HCT116 (cell line): ENCODE measurements around the gene ITPR2. TPM values are rescaled to one million over a fixed set of nuclear protein-coding genes. Genes with fewer than 3 reads are reported as not detected.

Experiments
- ATAC-seq: fragments of 200-7000 bp; cut with Tn5 transposase; 2 replicates; pipeline ENCODE4 v1.9.1; 2020; ENCODE audit warnings: mild to moderate bottlenecking, moderate library complexity
- BruUV-seq: library from RNA; stranded (reverse); fragments of 400-500 nt; replicated peaks from 2 replicates; lab custom pipeline; 2021; lab: Mats Ljungman, UMichigan
- CTCF ChIA-PET: fragments of 300-600 bp; sonication (Branson Sonifier 250); formaldehyde crosslinking; loops from one replicate; lab custom pipeline; 2021; ENCODE audit warnings: antibody characterized with exemption; lab: Charles Lee
- POLR2A ChIA-PET: fragments of 300-600, 350-600 bp; sonication (Branson Sonifier 250); formaldehyde crosslinking; loops from one replicate; lab custom pipeline; 2021; ENCODE audit warnings: antibody characterized with exemption; lab: Charles Lee
- RAD21 ChIA-PET, 2 experiments: fragments of 300-600 bp; sonication (Branson Sonifier 250); formaldehyde crosslinking; loops; one replicate each; lab custom pipeline; 2023; ENCODE audit warnings: low total read pairs in 2 of 2; ENCODE audit not compliant: uncharacterized antibody in 2 of 2, unreplicated experiment in 2 of 2, low non-redundant PET in 1 of 2; lab: Charles Lee
- DNase-seq: peaks from one replicate; pipeline ENCODE4 v3.0.0-alpha.2; 2010; ENCODE audit warnings: low read depth, low spot score
- H2AFZ ChIP-seq: fragments of 200-600 bp; shearing (Covaris generic), sonication (generic); 2 replicates; pipeline ENCODE4 v1.6.1; 2017; ENCODE audit warnings: low read depth, mixed run types, mixed read lengths, antibody characterized with exemption, low read length; ENCODE audit not compliant: poor library complexity, severe bottlenecking
- H3K27ac ChIP-seq: 2 replicates; pipeline ENCODE4 v1.5.1; 2012; ENCODE audit warnings: low read depth, low read length
- H3K27me3 ChIP-seq: fragments of 200-600 bp; sonication (generic); 2 replicates; pipeline ENCODE4 v1.6.1; 2016; ENCODE audit warnings: mixed run types, low read length, mixed read lengths; ENCODE audit not compliant: insufficient read depth
- H3K36me3 ChIP-seq, 2 experiments: fragments of 200-500 bp in 1 of 2; fragments of 200-600 bp in 1 of 2; sonication (Bioruptor generic) in 1 of 2; sonication (generic) in 1 of 2; 2 replicates each; pipeline versions ENCODE4 v1.5.1 to v1.6.1; 2014 to 2016; ENCODE audit warnings: low read length in 2 of 2, inconsistent platforms in 1 of 2, mixed read lengths in 1 of 2, mixed run types in 1 of 2; ENCODE audit not compliant: insufficient read depth in 2 of 2, control insufficient read depth in 1 of 2
- H3K4me1 ChIP-seq, 2 experiments: fragments of 200-600 bp in 1 of 2; sonication (generic) in 1 of 2; 2 replicates each; pipeline versions ENCODE4 v1.5.1 to v1.6.1; 2012 to 2017; ENCODE audit warnings: low read length in 2 of 2, inconsistent platforms in 1 of 2, mild to moderate bottlenecking in 1 of 2, mixed read lengths in 1 of 2, mixed run types in 1 of 2, moderate library complexity in 1 of 2; ENCODE audit not compliant: insufficient read depth in 2 of 2, control insufficient read depth in 1 of 2
- H3K4me2 ChIP-seq: fragments of 200-600 bp; sonication (generic); 2 replicates; pipeline ENCODE4 v1.6.1; 2017; ENCODE audit warnings: mixed run types, low read length, mixed read lengths
- H3K4me3 ChIP-seq, 2 experiments: fragments of 200-600 bp in 1 of 2; sonication (generic) in 1 of 2; replicated peaks in 1 of 2; 2 replicates each; pipeline ENCODE4 v1.5.1; 2011 to 2016; ENCODE audit warnings: low read length in 2 of 2, control low read depth in 1 of 2, low read depth in 1 of 2, mild to moderate bottlenecking in 1 of 2, mixed read lengths in 1 of 2, mixed run types in 1 of 2
- H3K79me2 ChIP-seq: fragments of 200-600 bp; sonication (generic); 2 replicates; pipeline ENCODE4 v1.6.1; 2017; ENCODE audit warnings: mild to moderate bottlenecking, mixed run types, low read length, moderate library complexity, mixed read lengths; ENCODE audit not compliant: insufficient read depth
- H3K9ac ChIP-seq: fragments of 200-600 bp; sonication (generic); 2 replicates; pipeline ENCODE4 v1.6.1; 2016; ENCODE audit warnings: low read length, mixed read lengths
- H3K9me2 ChIP-seq: fragments of 200-600 bp; sonication (generic), shearing (Covaris generic); 2 replicates; pipeline ENCODE4 v1.6.1; 2017; ENCODE audit warnings: mixed run types, mild to moderate bottlenecking, moderate library complexity; ENCODE audit not compliant: insufficient read depth
- H3K9me3 ChIP-seq, 2 experiments: fragments of 200-500 bp in 1 of 2; fragments of 200-600 bp in 1 of 2; sonication (Bioruptor generic) in 1 of 2; sonication (generic) in 1 of 2; 2 replicates each; pipeline ENCODE4 v1.6.1; 2014 to 2017; ENCODE audit warnings: low read length in 2 of 2, mixed read lengths in 2 of 2, inconsistent platforms in 1 of 2, low read depth in 1 of 2, mild to moderate bottlenecking in 1 of 2, mixed run types in 1 of 2, moderate library complexity in 1 of 2; ENCODE audit not compliant: control insufficient read depth in 1 of 2, insufficient read depth in 1 of 2
- H4K20me1 ChIP-seq: fragments of 200-600 bp; sonication (generic), shearing (Covaris generic); 2 replicates; pipeline ENCODE4 v1.6.1; 2017; ENCODE audit warnings: mixed run types, mild to moderate bottlenecking, moderate library complexity; ENCODE audit not compliant: insufficient read depth
- CBX3 ChIP-seq: IDR thresholded peaks from 2 replicates; pipeline ENCODE4 v1.6.1; 2012; ENCODE audit warnings: low read depth
- CEBPB ChIP-seq: IDR thresholded peaks from 2 replicates; pipeline ENCODE4 v1.6.1; 2012; ENCODE audit warnings: low read depth
- CTCF ChIP-seq, 3 experiments: fragments of 200-600 bp in 1 of 3; sonication (generic) in 1 of 3; IDR thresholded peaks in 2 of 3; conservative IDR thresholded peaks in 1 of 3; 2 replicates each; pipeline ENCODE4 v1.5.1; 2012 to 2017; ENCODE audit warnings: low read depth in 2 of 3, low read length in 2 of 3, antibody characterized with exemption in 1 of 3, borderline replicate concordance in 1 of 3, control low read depth in 1 of 3, mild to moderate bottlenecking in 1 of 3, mixed read lengths in 1 of 3, mixed run types in 1 of 3, moderate library complexity in 1 of 3; ENCODE audit not compliant: insufficient read depth in 1 of 3
- JUND ChIP-seq: IDR thresholded peaks from 2 replicates; pipeline ENCODE4 v1.6.1; 2012
- MAX ChIP-seq: IDR thresholded peaks from 2 replicates; pipeline ENCODE4 v1.6.1; 2012
- POLR2AphosphoS5 ChIP-seq: IDR thresholded peaks from 2 replicates; pipeline ENCODE4 v1.6.1; 2011; ENCODE audit warnings: mild to moderate bottlenecking, low read depth, low read length, moderate library complexity
- SIN3A ChIP-seq: IDR thresholded peaks from 2 replicates; pipeline ENCODE4 v1.6.1; 2012; ENCODE audit warnings: low read depth
- SP1 ChIP-seq: IDR thresholded peaks from 2 replicates; pipeline ENCODE4 v1.6.1; 2012; ENCODE audit warnings: low read depth
- TCF7L2 ChIP-seq: IDR thresholded peaks from 2 replicates; pipeline ENCODE4 v1.7.0; 2011; ENCODE audit warnings: borderline replicate concordance, inconsistent platforms; ENCODE audit not compliant: insufficient read depth, insufficient read length; ENCODE audit errors: extremely low read depth
- ZBTB33 ChIP-seq: IDR thresholded peaks from 2 replicates; pipeline ENCODE4 v1.6.1; 2011; ENCODE audit warnings: mild to moderate bottlenecking, low read length, moderate library complexity; ENCODE audit not compliant: insufficient replicate concordance; ENCODE audit errors: extremely low read depth
- intact Hi-C: fragments of 100-400 bp; cut with micrococcal nuclease; formaldehyde crosslinking; loops from 2 replicates; pipeline ENCODE4 v1.10.0; 2022
- total RNA-seq: library from RNA; stranded (reverse); gene quantifications from one replicate; pipeline ENCODE4 v1.2.1, GENCODE V29; 2021; ENCODE audit not compliant: unreplicated experiment

Gene ITPR2
- total RNA-seq, 1 experiment from 2014 or later = 6.5 TPM

GRCh38 chr12:26803552-26803951, 29.4 kb downstream of the ITPR2 start:
- Histone ChIP-seq H3K9me3 (no peaks in the 10 kb centered on the region), H3K4me1 (peaks cover 8 to 11% of the 10 kb centered on the region in 2 experiments; a peak in 3 of 4 replicates), H3K79me2 (no peaks in the 10 kb centered on the region), H3K27me3 (no peaks in the 10 kb centered on the region), H2AFZ (no peak overlapping the region), H3K27ac (no peak overlapping the region)
- RAD21 ChIA-PET = no interaction called here
- POLR2A ChIA-PET = no interaction called here
- no peak for DNase-seq
- TF ChIP-seq POLR2AphosphoS5 (no peak), CBX3 (no peak), JUND (0 out of 2 replicates have a peak, but pooled peaks have one; percentile 4), SIN3A (no peak)
- TF ChIP-seq, all 23 proteins: peak for 1
- Histone ChIP-seq H3K36me3 (no peaks in the 10 kb centered on the region), H3K9me2 (0 out of 2 replicates have a peak, but pooled peaks cover 5% of the 10 kb centered on the region), H3K9ac (no peak overlapping the region), H4K20me1 (no peaks in the 10 kb centered on the region), H3K4me2 (0 out of 2 replicates have a peak overlapping the region, but pooled peaks have one; percentile 11), H3K4me3 (no peak overlapping the region)
- no peak for ATAC-seq
- CTCF ChIA-PET = interaction anchor here (1.6 kb wide), 1 partner anchor 82 kb away, joined by 3 read pairs; no protein-coding TSS in a partner anchor
- no TSS peak for BruUV-seq
- intact Hi-C loops = no loop called here

GRCh38 chr12:26801486-26801885, 31.5 kb downstream of the ITPR2 start:
- BruUV-seq = no TSS peak
- H3K27ac ChIP-seq = no peak overlapping the region
- POLR2A ChIA-PET = no interaction called here
- H3K4me2 ChIP-seq = no peak overlapping the region
- H3K9me3 ChIP-seq = no peaks in the 10 kb centered on the region
- H3K36me3 ChIP-seq = no peaks in the 10 kb centered on the region
- intact Hi-C loops = no loop called here
- ATAC-seq = no peak
- DNase-seq = no peak
- no peak for TF ChIP-seq TCF7L2
- no peak for TF ChIP-seq MAX
- no peak for TF ChIP-seq ZBTB33
- TF ChIP-seq CEBPB = no peak
- no peak for TF ChIP-seq POLR2AphosphoS5
- no peak for TF ChIP-seq CTCF (IDR thresholded peaks at IDR 0.05 in 2 of 3, conservative IDR thresholded peaks at IDR 0.05 in 1 of 3; ENCODE audit: borderline replicate concordance in 1 of 3, insufficient read depth in 1 of 3, low read depth in 2 of 3, low read length in 2 of 3)
- no peak for TF ChIP-seq SP1
- H3K79me2 ChIP-seq = no peaks in the 10 kb centered on the region
- CTCF ChIA-PET = no interaction called here
- peaks cover 8 to 11% of the 10 kb centered on the region in 2 experiments; a peak in 3 of 4 replicates for H3K4me1 ChIP-seq
- no peak overlapping the region for H2AFZ ChIP-seq
- H3K4me3 ChIP-seq = no peak overlapping the region
- H4K20me1 ChIP-seq = no peaks in the 10 kb centered on the region
- H3K9me2 ChIP-seq = 0 out of 2 replicates have a peak, but pooled peaks cover 5% of the 10 kb centered on the region
- RAD21 ChIA-PET = no interaction called here
- no peaks in the 10 kb centered on the region for H3K27me3 ChIP-seq
- no peak overlapping the region for H3K9ac ChIP-seq
